Pulmonary artery endothelial cell (primary cell): ENCODE measurements around the gene MPZL1. TPM values are rescaled to one million over a fixed set of nuclear protein-coding genes. Genes with fewer than 3 reads are reported as not detected.
"Not testable (repeated sequence)": the region's sequence is repeated elsewhere in the genome, so short reads cannot be mapped to it uniquely, and the experiment has no call there.

Experiments
- DNase-seq: peaks from one replicate; pipeline ENCODE4 v3.0.0-alpha.2; 2011; ENCODE audit warnings: low read depth, low spot score
- total RNA-seq: library from RNA; depleted of rRNA; stranded (reverse); fragments of >200 nt; gene quantifications from 2 replicates; pipeline ENCODE4 v1.2.3, GENCODE V29; 2014

The MPZL1 gene
- total RNA-seq, 1 donor from 2014 or later, result 93.7 TPM

DNA sequence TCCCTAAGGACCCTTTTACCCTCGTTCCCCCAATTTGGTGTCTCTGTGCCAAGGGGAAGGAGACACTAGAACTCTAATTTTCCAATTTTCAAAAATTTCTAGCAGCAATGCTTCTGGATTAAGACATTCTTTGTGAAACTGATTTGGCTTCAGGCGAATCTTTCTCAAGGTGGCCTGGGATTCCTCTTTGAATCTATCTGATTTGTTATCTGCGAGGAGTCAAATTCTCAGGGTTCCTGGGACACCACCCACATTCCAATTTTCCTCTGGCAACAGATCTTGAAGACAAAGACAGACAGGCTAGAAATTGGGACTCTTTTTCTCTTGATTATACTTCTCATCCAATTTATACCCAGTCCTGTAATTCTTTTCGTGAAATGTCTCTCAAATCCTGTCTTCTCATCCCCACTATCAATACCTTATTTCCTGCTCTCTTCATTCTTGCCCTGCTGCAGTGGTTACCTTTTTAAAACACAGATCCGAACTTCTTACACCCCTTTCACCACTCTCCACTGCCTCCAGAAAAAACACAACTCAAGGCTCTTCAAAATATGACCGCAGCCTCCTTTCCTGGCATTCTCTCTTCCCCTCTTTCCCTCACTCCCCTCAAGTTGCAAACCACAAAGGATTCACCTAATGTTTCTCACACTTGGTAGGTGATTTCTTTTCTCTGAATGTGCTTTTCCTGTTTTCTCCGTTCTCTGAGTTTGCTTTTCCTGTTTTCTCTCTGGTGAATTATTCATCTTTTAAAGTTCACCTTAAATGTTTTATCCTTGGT is 2.7 kb upstream of the MPZL1 start:
- no peak for DNase-seq

DNA sequence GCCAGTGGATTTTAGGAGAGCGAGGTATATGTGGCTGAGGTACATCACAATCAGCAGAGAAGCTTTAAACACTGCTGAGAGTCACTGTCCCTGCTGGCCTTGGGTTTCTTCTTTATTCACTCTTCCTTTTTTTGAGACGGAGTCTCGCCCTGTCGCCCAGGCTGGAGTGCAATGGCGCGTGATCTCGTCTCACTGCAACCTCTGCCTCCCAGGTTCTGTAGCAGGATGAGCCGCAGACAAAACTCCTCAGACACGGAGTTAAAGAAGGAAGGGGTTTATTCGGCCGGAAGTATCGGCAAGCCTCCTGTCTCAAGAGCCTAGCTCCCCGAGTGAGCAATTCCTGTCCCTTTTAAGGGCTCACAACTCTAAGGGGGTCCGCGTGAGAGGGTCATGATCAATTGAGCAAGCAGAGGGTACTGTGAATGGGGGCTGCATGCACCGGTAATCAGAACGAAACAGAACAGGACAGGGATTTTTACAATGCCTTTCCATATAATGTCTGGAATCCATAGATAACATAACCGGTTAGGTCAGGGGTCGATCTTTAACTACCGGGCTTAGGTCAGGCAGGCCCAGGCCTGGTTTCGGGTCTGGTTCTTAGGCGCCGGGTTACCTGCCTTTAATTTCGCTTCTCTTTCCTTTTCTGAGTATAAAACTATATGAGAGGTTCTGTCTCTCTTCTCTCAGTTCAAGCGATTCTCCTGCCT is 1.9 kb upstream of the MPZL1 start:
- DNase-seq, result not testable (repeated sequence)

DNA sequence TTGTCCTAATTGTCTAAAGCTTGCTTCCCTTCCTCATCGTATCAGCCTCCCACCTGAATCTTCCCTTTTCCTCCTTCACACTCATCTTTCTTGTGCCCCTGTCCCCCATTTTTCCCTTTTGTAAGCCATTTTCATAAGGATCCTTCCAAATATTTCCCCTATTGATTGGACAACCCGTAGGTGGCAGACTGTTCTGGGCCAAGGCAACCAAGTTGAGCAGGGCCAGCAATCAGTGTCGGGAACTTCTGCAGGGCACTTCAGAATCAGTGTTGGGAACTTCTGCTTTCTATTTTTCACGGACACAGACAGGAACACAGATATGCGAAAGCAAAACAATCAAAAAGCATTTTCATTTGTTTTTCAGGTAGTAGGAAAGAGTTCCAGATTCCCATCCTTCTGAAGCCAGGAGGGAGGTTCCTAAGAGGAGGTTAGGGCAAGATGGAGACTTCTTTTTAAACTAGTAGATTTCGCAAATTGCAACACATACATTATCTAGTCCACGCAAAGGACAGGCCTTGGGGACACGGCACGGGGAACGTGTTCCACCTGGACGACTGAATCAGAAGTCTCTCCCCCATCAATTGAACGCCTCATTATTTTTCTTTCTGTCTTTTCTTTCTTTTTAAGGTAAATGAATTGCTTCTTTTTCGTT is 691 bp upstream of the MPZL1 start:
- no peak for DNase-seq

DNA sequence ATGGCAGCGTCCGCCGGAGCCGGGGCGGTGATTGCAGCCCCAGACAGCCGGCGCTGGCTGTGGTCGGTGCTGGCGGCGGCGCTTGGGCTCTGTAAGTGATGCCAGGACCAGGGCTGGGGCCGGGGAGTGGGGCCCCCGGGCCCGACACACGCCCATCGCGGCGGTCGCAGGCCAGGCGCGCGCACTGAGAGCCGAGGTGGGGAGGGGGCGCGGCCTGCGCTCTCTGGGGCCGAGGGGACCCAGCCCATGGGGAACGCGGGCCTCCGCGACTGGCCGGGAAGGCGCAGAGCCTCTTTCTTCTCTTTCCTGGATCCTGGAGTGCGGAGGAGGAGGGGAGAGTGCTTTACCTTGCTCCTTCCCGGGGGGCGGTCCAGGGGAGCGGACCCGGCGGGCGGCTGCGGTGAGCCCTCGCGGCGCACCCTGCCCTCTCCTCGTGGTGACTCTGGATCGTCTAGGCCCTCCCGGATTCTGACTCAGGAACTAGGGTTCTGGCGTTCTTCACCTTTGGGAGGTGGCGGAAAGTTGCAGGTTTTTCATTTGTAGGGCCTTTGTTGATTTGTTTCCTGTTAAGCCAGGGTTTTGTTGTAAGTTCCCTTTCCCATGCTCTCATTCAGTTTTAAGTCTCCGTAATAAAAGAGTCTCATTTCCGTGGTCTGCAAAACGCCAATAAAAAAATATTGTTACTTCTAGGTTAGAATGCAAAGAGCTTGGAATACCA is 529 bp downstream of the MPZL1 start:
- DNase-seq, result no peak

DNA sequence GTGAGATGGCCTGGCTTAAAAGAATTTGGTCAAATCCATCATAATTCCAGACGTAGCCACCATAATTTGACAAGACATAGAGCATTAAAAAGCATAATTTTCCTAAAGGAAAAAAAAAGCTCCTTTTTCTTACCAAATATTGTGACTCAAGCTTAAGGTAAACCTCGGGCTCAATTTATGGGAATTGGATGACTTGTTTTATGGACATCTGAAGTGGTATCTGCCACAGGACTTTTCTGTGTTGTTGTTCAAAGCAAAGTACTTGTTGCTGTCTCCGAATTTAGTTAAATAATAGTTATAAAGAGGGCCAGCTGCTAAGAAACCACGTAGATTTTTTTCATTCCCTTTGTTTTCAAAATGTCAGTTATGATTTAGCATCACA is 1.1 kb downstream of the MPZL1 start:
- DNase-seq, result no peak

DNA sequence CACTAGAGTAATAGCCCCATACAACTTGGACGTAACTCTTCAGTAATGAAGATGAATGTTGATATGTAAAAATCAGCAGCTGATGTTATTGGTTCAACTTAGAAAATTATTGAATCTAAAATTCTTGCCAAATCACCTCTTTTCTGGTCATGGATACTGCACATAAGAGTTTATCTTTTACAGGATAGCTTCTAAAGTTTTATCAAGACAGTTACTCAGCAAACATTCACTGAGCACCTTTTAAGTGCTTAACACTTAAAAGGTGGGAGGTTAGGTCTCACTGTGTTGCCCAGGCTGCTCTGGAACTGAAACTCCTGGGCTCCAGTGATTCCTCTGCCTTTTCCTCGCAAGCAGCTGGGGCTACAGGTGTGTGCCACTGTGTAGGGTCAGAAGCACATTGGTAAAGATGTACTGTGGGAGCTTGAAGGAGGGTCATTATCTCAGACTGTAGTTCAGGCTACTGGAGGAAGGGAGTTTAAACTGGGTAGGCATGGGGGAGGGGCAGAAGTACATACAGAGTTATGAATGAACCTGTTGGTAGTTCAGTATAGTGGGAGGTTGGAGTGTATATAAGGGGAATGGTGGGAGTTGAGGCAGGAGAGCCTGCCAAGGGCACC is 2.0 kb downstream of the MPZL1 start:
- no peak for DNase-seq

DNA sequence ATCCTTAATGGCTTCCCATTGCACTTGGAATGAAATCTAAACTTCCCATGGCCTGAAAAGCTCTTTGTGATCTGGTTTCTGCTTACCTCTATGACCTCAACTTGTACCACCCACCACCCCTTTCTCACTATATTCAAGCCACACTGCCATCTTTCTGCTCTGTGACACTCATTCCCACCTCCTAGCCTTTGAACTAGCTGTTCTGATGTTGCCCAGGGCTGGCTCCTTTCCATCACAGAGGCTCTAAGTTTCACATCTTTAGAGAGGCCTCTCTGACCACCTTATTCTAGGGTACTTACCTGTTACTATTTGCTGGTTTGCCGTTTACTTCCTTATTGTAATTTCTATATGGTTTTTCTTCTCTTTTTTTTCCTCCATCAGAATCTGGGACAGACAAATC is 4.2 kb downstream of the MPZL1 start:
- DNase-seq, result no peak

DNA sequence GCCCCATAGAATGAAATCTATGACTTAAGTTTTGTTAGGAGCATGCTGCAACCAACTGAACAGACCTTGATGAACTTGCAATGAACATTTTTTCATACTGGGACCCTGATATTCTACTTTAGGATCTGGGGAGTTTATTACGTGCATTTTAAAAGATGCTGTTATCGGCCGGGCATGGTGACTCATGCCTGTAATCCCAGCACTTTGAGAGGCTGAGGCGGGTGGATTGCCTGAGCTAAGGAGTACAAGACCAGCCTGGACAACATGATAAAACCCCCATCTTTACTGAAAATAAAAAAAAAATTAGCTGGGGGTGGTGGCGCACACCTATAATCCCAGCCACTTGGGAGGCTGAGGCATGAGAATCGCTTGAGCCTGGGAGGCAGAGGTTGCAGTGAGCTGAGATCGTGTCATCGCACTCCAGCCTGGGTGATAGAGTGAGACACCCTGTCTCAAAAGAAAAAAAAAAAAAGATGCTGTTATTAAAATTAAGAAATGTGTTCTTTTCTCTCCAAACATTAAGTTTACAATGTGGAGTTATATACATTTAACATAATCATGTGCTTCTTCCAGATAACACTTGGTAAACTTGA is 7.1 kb downstream of the MPZL1 start:
- no peak for DNase-seq

DNA sequence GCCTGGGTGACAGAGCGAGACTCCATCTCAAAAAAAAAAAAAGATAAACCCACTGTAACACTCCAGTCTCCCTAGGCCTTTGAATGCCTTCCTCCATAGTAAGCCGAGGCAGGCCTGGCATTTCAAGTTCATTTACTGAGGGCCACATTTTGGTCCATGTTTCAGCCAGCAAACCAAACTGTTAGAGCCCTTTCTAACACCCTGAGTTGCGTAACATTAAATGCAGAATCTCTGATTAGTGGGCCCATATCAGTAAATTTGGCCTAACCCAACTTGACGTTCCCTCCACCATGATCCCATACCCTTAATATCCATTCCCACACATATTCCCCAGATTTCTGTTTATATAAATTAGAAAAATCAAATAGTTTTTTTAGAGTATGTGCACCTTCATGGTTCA is 12.4 kb downstream of the MPZL1 start:
- DNase-seq, result no peak

DNA sequence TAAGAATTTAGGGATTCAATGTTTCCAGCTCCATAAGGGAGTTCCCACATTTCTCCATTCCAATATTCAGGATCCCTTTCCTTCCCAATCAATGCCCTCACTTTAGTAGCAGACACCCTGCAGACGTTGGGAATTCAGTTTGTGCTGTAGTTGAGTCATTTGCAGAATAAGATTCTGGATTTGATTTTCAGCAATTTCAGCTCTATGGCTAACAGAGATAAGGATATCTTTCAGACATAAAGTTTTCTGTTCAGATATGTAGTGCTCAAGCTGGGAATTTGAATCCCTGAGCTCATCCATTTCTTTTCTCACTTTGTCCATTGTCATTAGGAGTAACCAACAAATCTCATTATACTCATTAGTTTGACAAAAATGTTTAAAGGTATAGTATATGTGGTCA is 13.1 kb downstream of the MPZL1 start:
- no peak for DNase-seq

DNA sequence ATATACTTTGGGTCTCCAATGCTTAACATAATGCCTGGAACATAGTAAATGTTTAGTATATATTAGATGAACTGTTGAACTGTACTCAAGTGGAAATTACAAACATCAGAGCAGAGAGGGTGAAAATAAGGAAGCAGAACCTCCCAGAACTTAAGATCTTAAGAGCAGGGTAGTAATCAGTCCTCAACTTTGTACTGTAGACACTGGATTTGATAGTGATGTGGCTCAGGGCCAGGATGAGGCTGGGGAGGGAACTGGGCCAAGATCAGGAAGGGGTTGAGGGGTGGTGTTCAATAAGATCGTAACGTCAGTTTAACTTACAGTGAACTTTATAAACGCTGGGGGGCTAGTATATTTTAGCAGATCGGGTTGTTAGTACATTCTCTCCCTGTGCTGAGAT is 15.4 kb downstream of the MPZL1 start:
- DNase-seq, result no peak

DNA sequence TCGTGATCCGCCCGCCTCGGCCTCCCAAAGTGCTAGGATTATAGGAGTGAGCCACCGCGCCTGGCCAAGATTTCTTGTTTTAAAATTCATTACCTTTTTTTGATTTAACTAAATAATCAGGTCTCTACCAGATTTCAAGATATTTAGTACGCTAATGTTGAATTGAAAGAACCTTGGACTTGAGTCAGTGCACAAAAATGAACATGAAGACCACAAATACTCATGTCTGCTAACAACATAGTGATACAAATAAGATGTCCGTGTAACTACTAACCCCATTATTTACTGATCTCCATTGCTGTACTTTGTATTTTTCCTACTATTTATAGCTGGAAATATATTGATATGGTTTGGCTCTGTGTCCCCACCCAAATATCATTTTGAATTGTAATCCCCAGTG is 16.4 kb downstream of the MPZL1 start:
- DNase-seq, result no peak

DNA sequence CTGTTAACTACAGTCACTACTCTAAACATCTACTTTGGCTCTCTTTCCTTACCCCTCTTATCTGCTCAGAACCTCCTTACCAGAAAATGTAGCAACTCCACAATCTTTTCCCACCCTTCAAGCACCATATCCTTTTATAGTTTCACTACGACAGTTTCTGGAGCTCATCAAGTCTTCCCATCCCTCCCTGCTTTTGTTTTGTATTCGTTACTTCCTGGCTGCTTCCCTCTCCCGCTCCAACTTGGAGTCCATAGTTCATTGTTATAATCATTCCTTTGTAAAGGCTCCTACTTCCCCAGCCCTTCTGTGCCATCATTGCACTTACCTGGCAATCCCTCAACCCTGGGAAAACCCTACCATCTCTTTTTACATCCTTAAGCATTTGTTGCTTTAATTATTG is 18.0 kb downstream of the MPZL1 start:
- DNase-seq, result no peak

DNA sequence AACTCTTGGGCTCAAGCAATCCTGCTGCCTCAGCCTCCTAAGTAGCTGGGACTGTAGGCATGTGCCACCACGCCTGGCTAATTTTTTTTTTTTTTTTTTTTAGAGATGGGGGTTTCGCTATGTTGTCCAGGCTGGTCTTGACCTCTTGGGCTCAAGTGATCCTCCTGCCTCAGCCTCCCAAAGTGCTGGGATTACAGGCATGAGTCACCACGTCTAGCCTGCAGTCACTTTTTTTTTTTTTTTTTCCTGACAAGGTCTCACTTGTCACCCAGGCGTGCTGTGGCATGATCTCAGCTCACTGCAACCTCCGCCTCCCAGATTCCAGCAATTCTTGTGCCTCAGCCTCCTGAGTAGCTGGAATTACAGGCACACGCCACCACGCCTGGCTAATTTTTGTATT is 19.3 kb downstream of the MPZL1 start:
- not testable (repeated sequence) for DNase-seq

DNA sequence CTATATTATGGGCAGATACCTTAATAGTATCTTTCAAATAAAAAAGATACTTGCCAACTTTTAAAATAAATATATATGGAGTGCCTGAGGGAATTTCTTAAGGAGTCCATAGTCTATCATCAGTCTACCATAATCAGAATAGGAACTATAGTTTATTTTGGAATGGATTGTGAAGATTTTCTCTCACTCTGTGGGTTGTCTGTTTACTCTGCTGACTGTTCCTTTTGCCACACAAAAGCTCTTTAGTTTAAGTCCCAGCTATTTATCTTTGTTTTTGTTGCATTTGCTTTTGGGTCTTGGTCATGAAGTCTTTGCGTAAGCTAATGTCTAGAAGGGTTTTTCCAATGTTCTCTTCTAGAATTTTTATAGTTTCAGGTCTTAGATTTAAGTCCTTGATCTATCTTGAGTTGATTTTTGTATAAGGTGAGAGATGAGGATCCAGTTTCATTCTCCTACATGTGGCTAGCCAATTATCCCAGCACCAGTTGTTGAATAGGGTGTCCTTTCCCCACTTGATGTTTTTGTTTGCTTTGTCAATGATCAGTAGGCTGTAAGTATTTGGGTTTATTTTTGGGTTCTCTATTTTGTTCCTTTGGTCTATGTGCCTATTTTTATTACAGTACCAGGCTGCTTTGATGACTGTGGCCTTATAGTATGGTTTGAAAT is 20.7 kb downstream of the MPZL1 start:
- DNase-seq, result not testable (repeated sequence)

DNA sequence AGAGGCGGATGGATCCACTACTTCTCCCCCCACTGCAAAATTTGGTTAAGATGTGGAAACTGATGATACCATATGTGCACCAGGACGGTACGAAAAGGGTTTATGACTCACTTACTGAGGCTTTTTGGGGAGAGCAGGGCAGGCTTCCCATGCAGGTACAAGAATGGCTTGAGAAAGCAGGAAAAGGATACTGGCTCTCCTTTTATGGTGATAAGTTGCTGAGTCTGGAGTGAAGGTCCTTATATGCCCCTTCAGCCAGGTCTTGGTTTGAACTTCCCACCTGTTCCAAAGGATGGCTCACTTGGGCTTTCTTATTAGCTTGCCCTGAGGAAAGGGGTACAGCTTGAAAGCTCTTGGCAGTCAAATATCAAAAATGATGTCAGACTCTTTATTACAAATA is 23.1 kb downstream of the MPZL1 start:
- no peak for DNase-seq

DNA sequence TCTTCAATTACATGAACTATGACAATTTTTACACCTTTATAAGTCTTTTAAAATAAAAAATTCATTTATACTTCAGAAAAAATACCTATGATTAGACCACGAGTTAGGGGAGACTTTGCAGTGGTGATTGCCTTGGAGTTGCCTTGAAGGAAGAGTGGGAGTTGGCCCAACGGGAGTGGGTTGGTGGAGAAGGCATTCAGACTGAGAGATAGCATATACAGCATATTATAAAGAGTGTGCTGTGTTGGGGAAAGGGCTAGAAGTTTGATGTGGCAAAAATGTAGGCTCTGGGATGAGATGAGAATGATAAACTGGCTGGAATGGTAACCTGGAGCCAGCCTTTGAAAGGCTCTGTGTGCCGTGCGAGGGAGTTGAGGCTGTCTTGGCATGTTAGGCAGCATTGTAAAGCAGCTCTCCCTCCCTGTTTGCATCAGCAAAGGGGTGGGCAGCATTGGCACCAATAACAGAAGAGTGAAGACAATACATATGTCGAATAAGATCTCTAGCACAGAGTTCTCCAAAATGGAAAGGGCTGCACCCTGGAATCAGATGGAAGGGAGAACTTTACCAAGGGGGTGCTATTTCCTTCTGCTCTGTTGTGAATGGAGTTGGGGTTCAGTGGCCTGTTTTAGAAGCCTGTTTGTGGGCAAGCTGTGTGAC is 24.4 kb downstream of the MPZL1 start:
- no peak for DNase-seq

DNA sequence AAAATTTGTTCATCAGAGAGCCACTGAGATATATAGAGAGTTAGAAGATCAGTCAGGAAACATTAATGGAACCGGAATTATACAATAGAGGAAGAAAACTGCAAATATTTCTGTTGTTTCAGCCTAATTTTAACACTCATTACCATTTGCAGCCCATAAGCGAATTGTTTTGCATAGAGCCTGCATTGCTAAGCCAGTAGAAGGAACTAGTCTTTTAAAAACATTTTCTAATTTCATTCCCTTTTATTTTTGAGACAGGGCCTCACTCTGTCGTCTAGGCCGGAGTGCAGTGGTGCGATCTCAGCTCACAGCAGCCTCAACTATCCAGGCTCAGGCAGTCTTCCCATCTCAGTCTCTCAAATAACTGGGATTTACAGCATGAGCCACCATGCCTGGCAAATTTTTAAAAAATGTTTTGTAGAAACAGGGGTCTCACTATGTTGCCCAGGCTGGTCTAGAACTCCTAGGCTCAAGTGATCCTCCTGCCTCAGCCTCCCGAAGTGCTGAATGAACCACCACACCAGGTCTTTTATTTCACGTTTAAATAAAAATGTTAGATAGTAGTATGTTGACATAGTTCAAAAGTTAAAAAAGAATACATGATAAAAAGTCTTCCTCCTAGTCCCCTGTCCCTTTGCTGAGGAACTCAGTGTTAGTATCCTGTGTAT is 25.3 kb downstream of the MPZL1 start:
- DNase-seq, result no peak

DNA sequence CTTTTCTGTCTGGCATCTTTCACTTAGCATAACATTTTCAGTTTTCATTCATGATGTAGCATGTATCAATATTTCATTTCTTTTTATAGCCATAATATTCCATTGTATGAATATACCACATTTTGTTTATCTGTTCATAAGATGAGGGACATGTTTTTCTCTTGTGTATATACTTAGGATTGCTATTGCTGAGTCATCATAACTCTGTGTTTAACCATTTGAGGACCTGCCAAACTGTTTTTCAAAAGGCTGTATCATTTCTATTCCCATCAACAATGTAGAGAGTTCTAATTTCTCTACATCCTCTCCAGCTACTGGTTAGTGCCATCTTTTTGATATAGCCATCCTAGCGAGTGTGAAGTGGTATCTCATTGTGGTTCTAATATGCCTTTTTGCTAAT is 26.2 kb downstream of the MPZL1 start:
- no peak for DNase-seq

DNA sequence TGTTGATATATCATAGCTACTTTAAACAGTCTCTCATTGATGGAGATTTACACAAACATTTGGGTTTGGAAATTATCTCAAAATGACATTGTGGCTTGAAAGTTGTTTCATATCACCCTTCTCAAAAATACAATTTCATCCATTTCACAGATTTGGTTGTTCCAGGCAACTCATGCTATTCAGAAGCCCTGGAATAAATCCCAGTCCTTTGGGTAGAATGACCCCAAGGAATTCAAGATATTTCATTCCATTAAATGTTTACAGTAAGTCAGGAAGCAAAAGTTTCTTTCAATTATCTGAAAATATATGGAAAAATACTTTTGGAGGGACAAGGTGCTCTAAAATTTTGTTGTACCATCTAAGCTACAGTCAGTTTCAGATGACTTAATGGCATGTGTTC is 27.1 kb downstream of the MPZL1 start:
- no peak for DNase-seq
